PC-3 (cell line): Measurements from ENCODE around the gene SALL3.

ENCODE experiments used
- CTCF ChIP-seq: fragments of 300-600 bp; sonication (generic); conservative IDR thresholded peaks from 2 replicates; pipeline ENCODE4 v1.5.1; 2017; ENCODE audit warnings: antibody characterized with exemption, low read depth, mild to moderate bottlenecking, low read length
- EZH2 ChIP-seq: fragments of 300-600 bp; sonication (generic); IDR thresholded peaks from one replicate; pipeline ENCODE4 v1.6.1; 2017; ENCODE audit warnings: antibody characterized with exemption, mild to moderate bottlenecking, low read length; ENCODE audit not compliant: unreplicated experiment

GRCh38 chr18:78978349-78979055, 1.1 kb upstream of the SALL3 start:
- TF ChIP-seq CTCF (no peak), EZH2 (no peak)
